Anterior cingulate cortex (tissue), 58 donors: ENCODE measurements around the gene USP49.
"Not testable (repeated sequence)": the region's sequence is repeated elsewhere in the genome, so short reads cannot be mapped to it uniquely, and the experiment has no call there.

Experiments used
- DNase-seq, 58 donors: peaks; one replicate each; lab custom pipeline; 2025; lab: John Stamatoyannopoulos, UW

The USP49 gene

GRCh38 chr6:41766043-41766664, 129.0 kb downstream of the USP49 start:
- not testable (repeated sequence) for DNase-seq

GRCh38 chr6:41763470-41763869, 131.7 kb downstream of the USP49 start:
- no peak for DNase-seq

- DNase-seq, result no peak
Measured at GRCh38 chr6:41759905-41760579, 135.1 kb downstream of the USP49 start.

DNA sequence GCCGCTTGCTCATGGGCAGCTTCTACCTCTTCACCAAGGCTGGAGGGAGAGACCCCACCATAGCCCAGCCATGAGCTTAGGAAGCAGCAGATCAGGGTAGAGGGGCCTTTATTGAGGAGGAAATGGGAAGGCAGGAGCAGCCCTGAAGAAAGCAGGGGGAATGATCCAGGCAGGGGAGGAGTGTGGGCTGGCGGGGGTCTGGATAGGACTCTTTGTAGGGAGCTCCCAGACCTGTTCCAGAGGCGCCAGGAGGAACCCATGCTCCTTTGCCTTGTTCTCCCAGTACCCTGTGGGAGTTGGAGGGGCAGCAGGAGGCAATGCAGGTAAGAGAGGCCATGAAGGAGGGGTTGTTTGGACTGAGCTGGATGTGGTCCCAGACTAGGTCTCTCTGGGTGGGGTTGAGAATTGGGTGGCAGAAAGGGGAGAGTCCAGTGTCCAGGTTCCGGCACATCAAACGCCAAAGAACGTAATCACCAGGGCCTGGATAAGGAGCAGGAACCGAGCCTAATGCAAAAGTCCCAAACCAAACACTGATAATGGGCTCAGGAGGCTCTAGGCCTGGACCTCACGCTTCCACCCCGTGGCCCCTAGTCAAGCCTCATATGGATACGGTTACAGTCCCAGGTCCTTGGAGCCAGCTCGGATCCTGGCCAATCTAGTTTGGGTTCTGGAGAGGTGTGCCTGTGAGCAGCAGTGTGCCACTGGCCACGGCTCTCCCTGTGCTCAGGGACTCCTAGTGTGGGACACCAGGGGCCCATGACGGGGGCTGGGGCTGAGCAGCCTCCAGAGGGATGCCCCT, 135.9 kb downstream of the USP49 start:
- no peak for DNase-seq

GRCh38 chr6:41758641-41759035, 136.5 kb downstream of the USP49 start:
- DNase-seq, result no peak

GRCh38 chr6:41757931-41758640, 137.1 kb downstream of the USP49 start:
- DNase-seq, result no peak

- DNase-seq, result no peak
Measured at GRCh38 chr6:41757271-41757670, 137.9 kb downstream of the USP49 start.

- DNase-seq, result no peak
Measured at GRCh38 chr6:41756354-41756753, 138.8 kb downstream of the USP49 start.

GRCh38 chr6:41755895-41756294, 139.3 kb downstream of the USP49 start:
- DNase-seq, result no peak

GRCh38 chr6:41750374-41750773, 144.8 kb downstream of the USP49 start:
- no peak for DNase-seq

DNA sequence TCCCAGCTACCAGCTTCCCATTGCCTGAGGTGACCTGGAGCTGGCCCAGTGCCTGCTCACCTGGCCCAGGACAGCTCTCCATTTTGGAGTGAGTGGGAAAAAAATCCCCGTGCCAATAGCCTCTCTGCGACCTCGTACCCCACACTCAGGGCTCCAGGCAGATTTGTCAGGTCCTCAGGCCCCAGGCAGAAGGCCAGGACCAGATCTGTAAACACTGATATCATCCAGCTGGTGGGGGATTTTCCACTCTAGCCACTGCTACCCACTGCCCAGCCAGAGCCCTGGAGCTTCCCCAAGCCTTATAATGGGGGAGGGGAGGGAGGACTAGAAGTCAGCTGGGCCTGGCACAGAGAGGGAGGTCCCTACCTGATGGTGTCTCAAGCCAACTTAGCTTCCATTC, 146.6 kb downstream of the USP49 start:
- no peak for DNase-seq

DNA sequence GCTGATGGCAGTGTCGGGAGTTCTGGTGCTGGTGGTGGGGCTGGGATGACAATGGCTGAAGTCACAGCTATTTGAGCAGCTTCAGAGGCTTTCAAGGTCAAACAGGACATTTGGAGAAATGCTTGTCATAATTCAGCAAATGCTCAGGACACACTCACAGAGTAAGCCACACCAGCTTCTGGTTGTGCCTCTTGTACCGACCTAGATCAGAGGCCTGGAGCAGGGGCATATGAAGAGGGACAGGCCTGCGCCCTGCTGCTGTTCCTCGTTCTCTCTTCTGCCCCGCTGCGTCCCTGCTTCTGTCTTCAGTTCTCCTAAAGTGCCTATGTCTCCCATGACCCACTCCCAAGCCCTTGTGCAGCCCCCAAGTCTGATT, 147.1 kb downstream of the USP49 start:
- no peak for DNase-seq

DNA sequence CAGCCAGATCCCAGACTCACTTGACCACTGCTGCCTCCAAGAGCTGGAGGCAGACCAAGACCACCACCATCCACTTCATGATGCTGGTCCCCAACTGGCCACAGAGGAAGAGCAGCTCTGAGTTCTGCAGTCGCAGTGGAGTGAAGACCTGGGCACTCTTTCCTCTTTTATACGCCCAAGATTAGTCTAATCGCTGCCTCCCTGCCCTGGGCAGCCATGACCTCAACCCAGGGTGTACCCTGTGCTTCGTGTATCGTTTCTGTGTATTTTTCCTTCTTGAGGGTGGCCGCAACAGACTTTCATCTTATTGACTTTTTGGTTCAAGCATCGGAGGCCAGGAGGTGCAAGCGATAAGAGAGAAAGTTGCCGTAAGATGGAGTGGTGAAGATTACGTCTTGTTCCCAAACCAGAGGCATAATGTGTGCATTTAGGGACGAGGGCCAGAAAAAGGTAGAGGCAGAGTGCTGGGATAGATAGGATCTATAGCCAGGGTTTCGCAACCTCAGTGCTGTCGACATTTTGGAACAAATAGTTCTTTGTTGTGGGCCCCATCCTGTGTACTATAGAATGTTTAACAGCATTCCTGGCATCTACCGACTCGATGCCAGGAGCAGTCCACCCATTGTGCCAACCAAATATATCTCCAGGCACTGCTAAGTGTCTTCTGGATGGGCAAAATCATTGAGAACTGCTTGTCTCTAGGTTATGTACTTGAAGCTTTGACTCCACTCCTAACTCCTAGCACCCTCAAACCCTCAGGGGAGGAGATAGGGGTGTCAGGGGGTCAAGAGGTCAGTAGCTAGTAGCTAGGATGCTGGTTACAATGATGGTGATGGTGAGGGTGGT, 147.7 kb downstream of the USP49 start, which contains the start of gene PGC:
PGC (minus strand) TSS at position 142 of the 846 bp plus-strand sequence; CDS start at position 79, 63 bp downstream.
- no peak for DNase-seq

- no peak for DNase-seq
Measured at GRCh38 chr6:41746107-41746506, 149.1 kb downstream of the USP49 start.

DNA sequence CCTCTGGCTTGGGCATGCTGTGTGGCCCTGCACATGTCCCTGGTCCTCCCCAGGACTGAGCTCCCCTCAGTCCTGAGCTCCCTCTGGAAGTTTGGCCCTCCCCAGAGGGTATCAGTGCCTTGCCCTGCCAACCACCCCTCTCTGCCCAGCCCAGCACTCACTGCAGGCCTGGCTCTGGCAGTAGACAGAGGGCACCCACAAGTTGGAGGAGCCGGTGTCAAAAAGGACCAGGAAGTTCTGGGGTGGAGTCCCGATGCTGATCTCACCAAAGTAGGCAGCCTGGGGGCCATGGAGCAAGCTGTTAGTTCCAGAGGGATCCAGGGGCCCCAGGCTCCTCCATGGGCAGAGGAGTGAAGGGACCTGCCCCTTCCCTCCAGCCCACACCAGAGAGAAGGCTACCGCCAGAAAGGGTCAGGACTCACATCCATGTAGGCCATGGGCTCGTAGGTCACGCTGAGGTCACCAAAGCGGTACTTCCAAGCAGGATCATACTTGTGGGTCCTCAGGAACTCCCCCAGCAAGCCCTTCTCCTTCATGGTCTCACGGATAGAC, 150.9 kb downstream of the USP49 start:
- no peak for DNase-seq

DNA sequence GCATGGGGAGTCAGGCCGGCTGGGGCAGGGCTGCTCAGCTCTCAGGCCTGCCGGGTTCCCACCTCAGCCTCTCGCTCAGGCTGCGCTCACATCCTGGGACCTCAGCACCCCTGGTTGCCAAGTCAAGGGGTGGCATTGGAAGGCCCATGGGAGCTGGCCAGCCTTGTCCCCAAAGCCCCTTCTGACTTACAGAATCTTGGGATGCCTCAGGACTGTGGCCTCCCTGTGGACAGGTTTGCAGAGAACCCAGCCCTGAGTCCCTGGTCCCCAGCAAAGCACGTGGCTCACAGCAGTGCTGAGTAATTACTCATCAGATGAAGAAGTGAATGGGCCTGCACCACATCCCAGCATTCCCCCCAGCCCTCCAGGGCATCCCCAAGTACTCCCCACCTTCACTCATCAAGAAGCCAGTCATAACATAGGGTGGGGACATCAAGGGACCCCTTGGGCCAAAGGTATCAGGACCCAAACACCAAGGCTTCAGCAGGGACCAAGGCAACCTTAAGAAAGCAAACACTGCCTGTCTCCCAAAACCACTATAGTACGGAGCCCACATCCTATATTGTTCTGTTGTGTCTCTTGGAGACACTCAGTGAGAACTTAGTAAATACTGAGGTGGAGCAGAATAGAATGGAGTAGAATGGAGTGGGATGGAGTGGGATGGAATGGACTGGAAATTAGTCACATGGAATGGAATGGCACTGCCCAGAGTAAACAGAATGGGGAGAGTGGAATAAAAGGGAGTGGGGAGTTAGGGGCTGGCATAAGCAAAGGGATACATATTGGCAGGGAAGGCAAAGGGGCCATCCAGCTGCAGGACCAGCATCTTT, 151.6 kb downstream of the USP49 start:
- DNase-seq, result no peak

DNA sequence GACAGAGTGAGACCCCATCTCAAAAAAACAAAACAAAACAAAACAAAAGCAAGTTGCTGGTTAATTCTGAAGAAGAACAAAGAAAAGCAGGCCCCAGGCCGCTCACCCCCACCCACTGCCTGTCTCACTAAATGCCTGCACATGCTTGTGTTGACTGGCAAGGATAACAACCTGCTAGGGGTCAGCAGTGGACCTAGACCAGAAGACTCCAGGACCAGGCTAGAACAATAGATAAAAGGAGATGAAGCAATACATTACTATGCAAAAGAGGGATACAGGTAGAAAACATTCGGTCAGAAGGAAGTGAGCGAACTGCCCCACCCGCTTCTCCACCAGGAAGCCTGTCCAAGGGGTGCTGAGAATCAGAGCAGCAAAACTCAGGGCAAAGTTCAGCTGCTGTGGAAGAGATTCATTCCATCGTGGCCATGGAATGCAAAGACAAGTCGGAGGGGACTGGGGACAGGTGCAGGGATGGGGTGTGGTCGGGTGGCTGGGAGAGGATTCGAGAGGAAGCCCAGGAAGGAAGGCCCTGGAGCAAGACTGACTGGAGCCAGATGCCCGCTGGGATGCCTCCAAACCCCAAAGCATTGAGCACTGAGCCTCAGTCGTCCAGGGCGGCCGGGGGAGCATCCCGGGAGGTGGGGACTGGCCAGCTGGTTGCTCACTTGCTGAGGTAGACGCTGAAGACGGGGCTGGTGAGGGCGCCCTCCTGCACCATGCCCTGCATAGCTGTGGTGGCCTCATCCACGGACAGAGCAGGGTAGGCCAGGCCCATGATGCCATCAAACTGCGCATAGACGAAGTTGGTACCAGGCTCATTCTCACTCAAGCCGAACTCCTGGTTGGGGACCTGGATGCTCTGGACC, 153.3 kb downstream of the USP49 start:
- DNase-seq, result no peak
